HepG2 (cell line): ENCODE measurements around the gene SIGMAR1. TPM values are rescaled to one million over a fixed set of nuclear protein-coding genes. Genes with fewer than 3 reads are reported as not detected.
A peak's percentile ranks its signal among the peaks of the same experiment; 100 is the strongest.

Source experiments
- ATAC-seq: fragments of 200-7000 bp; cut with Tn5 transposase; 3 replicates; pipeline ENCODE4 v1.9.1; 2020; ENCODE audit warnings: mild to moderate bottlenecking, moderate library complexity
- BruUV-seq: library from RNA; stranded (reverse); fragments of 400-500 nt; replicated peaks from 2 replicates; lab custom pipeline; 2021; lab: Mats Ljungman, UMichigan
- CTCF ChIA-PET: fragments of 300-600 bp; formaldehyde crosslinking; extraction: SDS; loops from one replicate; lab custom pipeline; 2021; ENCODE audit warnings: low total read pairs, inconsistent platforms, low intra/inter-chr PET ratio; lab: Yijun Ruan, JAX
- POLR2A ChIA-PET: fragments of 350-600 bp; sonication (Branson Sonifier 250); formaldehyde crosslinking; loops from one replicate; lab custom pipeline; 2020; ENCODE audit warnings: antibody characterized with exemption, inconsistent platforms; lab: Yijun Ruan, JAX
- DNase-seq: peaks from one replicate; pipeline ENCODE4 v3.0.0-alpha.2; 2015; ENCODE audit warnings: low spot score
- FAIRE-seq: peaks from 3 replicates; lab custom pipeline; 2011; peaks lifted over from hg19 to GRCh38; lab: Jason Lieb, UNC
- H2AFZ ChIP-seq: one replicate; pipeline ENCODE4 v1.6.1; 2011; ENCODE audit warnings: low read length, inconsistent platforms
- H3K27ac ChIP-seq: fragments of 300-600 bp; 3 replicates; pipeline ENCODE4 v1.8.0; 2011; ENCODE audit warnings: mixed run types, mild to moderate bottlenecking, mixed read lengths, low read length, inconsistent platforms; ENCODE audit not compliant: insufficient read depth; ENCODE audit errors: extremely low read length
- H3K27me3 ChIP-seq, 2 experiments: fragments of 200-600 bp in 1 of 2; 2 replicates in 1 of 2; 3 replicates in 1 of 2; pipeline versions ENCODE4 v1.6.0 to v1.8.0; 2011; ENCODE audit warnings: low read length in 2 of 2, mild to moderate bottlenecking in 2 of 2, moderate library complexity in 2 of 2, inconsistent platforms in 1 of 2; ENCODE audit not compliant: insufficient read depth in 2 of 2, control insufficient read depth in 1 of 2
- H3K36me3 ChIP-seq, 2 experiments: fragments of 200-600 bp in 1 of 2; replicated peaks in 1 of 2; 2 replicates in 1 of 2; 3 replicates in 1 of 2; pipeline versions ENCODE4 v1.5.1 to v1.8.0; 2011; ENCODE audit warnings: low read length in 2 of 2, inconsistent platforms in 1 of 2; ENCODE audit not compliant: insufficient read depth in 2 of 2, control insufficient read depth in 1 of 2
- H3K4me1 ChIP-seq: 2 replicates; pipeline ENCODE4 v1.5.1; 2012; ENCODE audit warnings: low read length, inconsistent platforms; ENCODE audit not compliant: insufficient read depth
- H3K4me2 ChIP-seq: 2 replicates; pipeline ENCODE4 v1.6.0; 2011; ENCODE audit warnings: low read depth, low read length, inconsistent platforms
- H3K4me3 ChIP-seq, 3 experiments: fragments of 200-600 bp in 1 of 3; sonication (generic), shearing (Covaris generic) in 1 of 3; replicated peaks in 1 of 3; 2 replicates each; pipeline ENCODE4 v1.5.1; 2011 to 2016; ENCODE audit warnings: low read length in 3 of 3, inconsistent platforms in 2 of 3, low read depth in 2 of 3, mild to moderate bottlenecking in 2 of 3, control low read depth in 1 of 3, mixed read lengths in 1 of 3; ENCODE audit not compliant: insufficient read depth in 1 of 3
- H3K79me2 ChIP-seq: one replicate; pipeline ENCODE4 v1.6.1; 2011; ENCODE audit warnings: low read length, inconsistent platforms; ENCODE audit not compliant: insufficient read depth
- H3K9ac ChIP-seq: 2 replicates; pipeline ENCODE4 v1.6.0; 2011; ENCODE audit warnings: mild to moderate bottlenecking, low read depth, low read length, inconsistent platforms; ENCODE audit not compliant: insufficient read depth
- H3K9me3 ChIP-seq: 2 replicates; pipeline ENCODE4 v1.5.1; 2012; ENCODE audit warnings: mild to moderate bottlenecking, low read length
- H4K20me1 ChIP-seq: 2 replicates; pipeline ENCODE4 v1.6.0; 2011; ENCODE audit warnings: inconsistent platforms, mild to moderate bottlenecking, low read length, moderate library complexity; ENCODE audit not compliant: insufficient read depth
- DNMT3B ChIP-seq: conservative IDR thresholded peaks from 2 replicates; pipeline ENCODE4 v1.6.1; 2016; ENCODE audit warnings: missing biosample characterization, control low read depth
- FUBP1 ChIP-seq: sonication (generic); formaldehyde crosslinking; IDR thresholded peaks from 2 replicates; pipeline ENCODE4 v1.5.1; 2020; ENCODE audit warnings: missing genetic modification reagents, mild to moderate bottlenecking, borderline replicate concordance
- HINFP ChIP-seq: sonication (generic); formaldehyde crosslinking; IDR thresholded peaks from 2 replicates; pipeline ENCODE4 v1.4.0; 2020; ENCODE audit warnings: low read depth, mild to moderate bottlenecking, missing genetic modification reagents
- NCOA2 ChIP-seq: sonication (generic); formaldehyde crosslinking; IDR thresholded peaks from 2 replicates; pipeline ENCODE4 v1.8.0; 2022; ENCODE audit warnings: inconsistent platforms
- NFAT5 ChIP-seq: sonication (generic); formaldehyde crosslinking; IDR thresholded peaks from 2 replicates; pipeline ENCODE4 v1.4.0; 2020; ENCODE audit warnings: missing genetic modification reagents
- NFATC3 ChIP-seq: sonication (generic); formaldehyde crosslinking; IDR thresholded peaks from 2 replicates; pipeline ENCODE4 v1.5.1; 2020; ENCODE audit warnings: mild to moderate bottlenecking, missing genetic modification reagents
- PHF21A ChIP-seq: sonication (generic); formaldehyde crosslinking; IDR thresholded peaks from 2 replicates; pipeline ENCODE4 v1.5.0; 2020; ENCODE audit warnings: mild to moderate bottlenecking, missing genetic modification reagents
- SOX5 ChIP-seq: IDR thresholded peaks from 2 replicates; pipeline ENCODE4 v1.6.1; 2016; ENCODE audit warnings: borderline replicate concordance
- TBP ChIP-seq: sonication (generic); formaldehyde crosslinking; IDR thresholded peaks from 2 replicates; pipeline ENCODE4 v1.5.0; 2020; ENCODE audit warnings: missing genetic modification reagents
- TGIF2 ChIP-seq: IDR thresholded peaks from 2 replicates; pipeline ENCODE4 v1.6.1; 2016; ENCODE audit warnings: control low read depth, missing compliant biosample characterization
- ZNF224 ChIP-seq: sonication (generic); formaldehyde crosslinking; IDR thresholded peaks from 2 replicates; pipeline ENCODE4 v1.5.0; 2020; ENCODE audit warnings: mild to moderate bottlenecking, missing genetic modification reagents
- ZNF343 ChIP-seq: sonication (generic); formaldehyde crosslinking; IDR thresholded peaks from 2 replicates; pipeline ENCODE4 v1.4.0; 2020; ENCODE audit warnings: mild to moderate bottlenecking, missing genetic modification reagents
- ZNF550 ChIP-seq: sonication (generic); formaldehyde crosslinking; IDR thresholded peaks from 2 replicates; pipeline ENCODE4 v1.4.0; 2020; ENCODE audit warnings: mild to moderate bottlenecking, missing genetic modification reagents, borderline replicate concordance
- ZNF558 ChIP-seq: sonication (generic); formaldehyde crosslinking; IDR thresholded peaks from 2 replicates; pipeline ENCODE4 v1.9.0; 2022; ENCODE audit warnings: mild to moderate bottlenecking, missing genetic modification reagents, borderline replicate concordance
- WGBS: methylation state at CpG from one replicate; pipeline ENCODE4 v1.1.6; 2017; ENCODE audit warnings: low lambda C conversion rate; 5-methylcytosine and 5-hydroxymethylcytosine counted together
- in situ Hi-C: cut with HindIII; loops from 2 replicates; pipeline ENCODE4 v1.10.0; 2017; ENCODE audit warnings: low pct_unique_long_range_greater_than_20kb; ENCODE audit not compliant: extremely low pct_ligation_motif_present
- intact Hi-C: fragments of 100-400 bp; cut with micrococcal nuclease; formaldehyde crosslinking; loops from one replicate; pipeline ENCODE4 v1.10.0; 2022; ENCODE audit not compliant: unreplicated experiment
- polyA plus RNA-seq, 8 experiments: library from polyadenylated mRNA; depleted of rRNA in 3 of 8; stranded (reverse) in 7 of 8; unstranded in 1 of 8; fragments of >200 nt; fragmentation: Illumina TruSeq in 4 of 8; extraction: Trizol in 4 of 8; gene quantifications; 2 replicates each; pipeline versions ENCODE4 v1.2.1 to v1.2.3, GENCODE V29; 2011 to 2016; ENCODE audit warnings: low read depth in 4 of 8, missing spikeins in 1 of 8, mixed read lengths in 1 of 8; ENCODE audit not compliant: insufficient read depth in 1 of 8
- total RNA-seq, 5 experiments: library from RNA; depleted of rRNA; stranded (reverse); fragments of >200 nt; fragmentation: Illumina TruSeq; extraction: Trizol; gene quantifications; 2 replicates each; pipeline ENCODE4 v1.2.3, GENCODE V29; 2016; ENCODE audit warnings: low read depth in 1 of 5

SIGMAR1 gene
- total and polyA plus RNA-seq, 2 of the 13 experiments (the other 11 are each of a cell fraction or from before 2014, with no cell fraction given), result 38.9 to 60.8 TPM

- no peak; the same call in 2 of the 3 replicates for ATAC-seq
- in situ Hi-C loops, result loop anchor here (5.0 kb wide), 1 partner anchor 40 kb away; no protein-coding TSS in a partner anchor
- TF ChIP-seq NFATC3 (no peak), ZNF550 (CRISPR knock-in tag) (no peak), SOX5 (CRISPR knock-in tag) (no peak), ZNF558 (no peak), ZNF343 (CRISPR knock-in tag) (no peak), FUBP1 (CRISPR knock-in tag) (no peak), NCOA2 (no peak), ZNF224 (CRISPR knock-in tag) (no peak), DNMT3B (CRISPR knock-in tag) (no peak), TBP (CRISPR knock-in tag) (no peak), NFAT5 (CRISPR knock-in tag) (no peak), PHF21A (CRISPR knock-in tag) (no peak), HINFP (CRISPR knock-in tag) (no peak), TGIF2 (CRISPR knock-in tag) (no peak)
Observed at GRCh38 chr9:34591917-34592866, 45.4 kb downstream of the SIGMAR1 start.

More at GRCh38 chr9:34591917-34592866, 45.4 kb downstream of the SIGMAR1 start:
- Histone ChIP-seq H2AFZ (no peak overlapping the region), H3K9me3 (no peaks in the 10 kb centered on the region), H3K4me2 (peak overlapping the region; percentile 34; the same call in 1 of the 2 replicates), H3K36me3 (no peaks in the 10 kb centered on the region), H3K9ac (no peak overlapping the region), H3K27ac (no peak overlapping the region), H4K20me1 (peaks cover 4% of the 10 kb centered on the region; the same call in 1 of the 2 replicates), H3K4me3 (no peak overlapping the region), H3K4me1 (peaks cover 28% of the 10 kb centered on the region; the same call in 1 of the 2 replicates), H3K79me2 (no peaks in the 10 kb centered on the region), H3K27me3 (peaks cover 14 to 70% of the 10 kb centered on the region in 2 experiments)
- POLR2A ChIA-PET, result interaction anchor here (1.0 kb wide), 1 partner anchor 188 kb away, joined by 3 read pairs; no protein-coding TSS in a partner anchor
- no TSS peak for BruUV-seq
- intact Hi-C loops, result loop anchor here (1.0 to 5.0 kb wide), 3 partner anchors 44 to 155 kb away; no protein-coding TSS in a partner anchor
- DNase-seq (no peak), FAIRE-seq (no peak)
- WGBS, result 35% methylated on average over 10 of the region's 16 CpGs
- CTCF ChIA-PET, result interaction anchor here (1.1 to 3.9 kb wide), 6 partner anchors 10 to 188 kb away, joined by 3 to 42 read pairs (median 10); no protein-coding TSS in a partner anchor
